Skin epidermis (tissue), 12 donors: ENCODE data around the gene STPG1.

ENCODE experiments used
- H3K27ac ChIP-seq, 21 experiments: fragments of 200-600 bp; sonication (generic) in 11 of 21; one replicate each; pipeline ENCODE4 v1.5.0; 2020; ENCODE audit warnings: mild to moderate bottlenecking in 3 of 21, inconsistent platforms in 2 of 21, moderate library complexity in 2 of 21
- H3K4me3 ChIP-seq, 7 experiments: fragments of 200-600 bp; sonication (generic) in 2 of 7; one replicate each; pipeline ENCODE4 v1.5.0; 2020; ENCODE audit warnings: inconsistent platforms in 2 of 7, mild to moderate bottlenecking in 2 of 7, moderate library complexity in 1 of 7

The STPG1 gene

GRCh38 chr1:24380508-24380907 is 33.1 kb downstream of the STPG1 start:
- H3K4me3 ChIP-seq: no peak overlapping the region
- peak overlapping the region in 17 of 21 experiments; percentile 4 to 83 (median 69) for H3K27ac ChIP-seq

- peak overlapping the region in 17 of 21 experiments; percentile 31 to 83 (median 69) for H3K27ac ChIP-seq
- no peak overlapping the region for H3K4me3 ChIP-seq
Observed at GRCh38 chr1:24379733-24380315, 33.8 kb downstream of the STPG1 start.

GRCh38 chr1:24374891-24375786 is 38.4 kb downstream of the STPG1 start:
- Histone ChIP-seq H3K27ac (no peak overlapping the region), H3K4me3 (no peak overlapping the region)

- H3K27ac ChIP-seq: peak overlapping the region in 15 of 21 experiments; percentile 6 to 74 (median 32)
- no peak overlapping the region for H3K4me3 ChIP-seq
Observed at GRCh38 chr1:24373710-24374109, 39.9 kb downstream of the STPG1 start.

- H3K4me3 ChIP-seq: no peak overlapping the region
- peak overlapping the region in 15 of 21 experiments; percentile 13 to 74 (median 33) for H3K27ac ChIP-seq
Observed at GRCh38 chr1:24373044-24373443, 40.5 kb downstream of the STPG1 start.

- H3K4me3 ChIP-seq: no peak overlapping the region
- peak overlapping the region in 7 of 21 experiments; percentile 0 to 56 (median 20) for H3K27ac ChIP-seq
Observed at GRCh38 chr1:24369801-24370200, 43.8 kb downstream of the STPG1 start.

GRCh38 chr1:24369199-24369598 is 44.4 kb downstream of the STPG1 start:
- peak overlapping the region in 9 of 21 experiments; percentile 0 to 56 (median 28) for H3K27ac ChIP-seq
- no peak overlapping the region for H3K4me3 ChIP-seq

- no peak overlapping the region for H3K4me3 ChIP-seq
- H3K27ac ChIP-seq: no peak overlapping the region
Observed at GRCh38 chr1:24366707-24367106, 46.9 kb downstream of the STPG1 start.

GRCh38 chr1:24364975-24365678 is 48.5 kb downstream of the STPG1 start:
- peak overlapping the region in 15 of 21 experiments; percentile 5 to 77 (median 58) for H3K27ac ChIP-seq
- H3K4me3 ChIP-seq: no peak overlapping the region

- no peak overlapping the region for H3K4me3 ChIP-seq
- peak overlapping the region in 12 of 21 experiments; percentile 2 to 74 (median 54) for H3K27ac ChIP-seq
Observed at GRCh38 chr1:24364605-24364974, 49.0 kb downstream of the STPG1 start.

- H3K4me3 ChIP-seq: no peak overlapping the region
- H3K27ac ChIP-seq: peak overlapping the region in 8 of 21 experiments; percentile 44 to 74 (median 58)
Observed at GRCh38 chr1:24363994-24364393, 49.6 kb downstream of the STPG1 start.

- Histone ChIP-seq H3K4me3 (no peak overlapping the region), H3K27ac (peak overlapping the region in 9 of 21 experiments; percentile 12 to 59 (median 37))
Observed at GRCh38 chr1:24362982-24363614, 50.5 kb downstream of the STPG1 start.

- peak overlapping the region in 9 of 21 experiments; percentile 1 to 55 (median 29) for H3K27ac ChIP-seq
Observed at GRCh38 chr1:24362396-24362795, 51.2 kb downstream of the STPG1 start.

GRCh38 chr1:24361811-24362210 is 51.8 kb downstream of the STPG1 start:
- peak overlapping the region in 3 of 21 experiments; percentile 1 to 55 (median 37) for H3K27ac ChIP-seq
- H3K4me3 ChIP-seq: no peak overlapping the region

More at GRCh38 chr1:24362396-24362795, 51.2 kb downstream of the STPG1 start:
- H3K4me3 ChIP-seq: no peak overlapping the region

- H3K27ac ChIP-seq: no peak overlapping the region
Observed at GRCh38 chr1:24360681-24361080, 52.9 kb downstream of the STPG1 start.

GRCh38 chr1:24357038-24357437 is 56.5 kb downstream of the STPG1 start:
- Histone ChIP-seq H3K4me3 (no peak overlapping the region), H3K27ac (no peak overlapping the region)

More at GRCh38 chr1:24360681-24361080, 52.9 kb downstream of the STPG1 start:
- no peak overlapping the region for H3K4me3 ChIP-seq

- H3K27ac ChIP-seq: no peak overlapping the region
- no peak overlapping the region for H3K4me3 ChIP-seq
Observed at GRCh38 chr1:24355466-24355865, 58.1 kb downstream of the STPG1 start.

GRCh38 chr1:24353292-24353891 is 60.2 kb downstream of the STPG1 start:
- Histone ChIP-seq H3K4me3 (no peak overlapping the region), H3K27ac (no peak overlapping the region)

GRCh38 chr1:24351918-24352627 is 61.5 kb downstream of the STPG1 start:
- Histone ChIP-seq H3K27ac (peak overlapping the region in 1 of 21 experiments; percentile 74), H3K4me3 (no peak overlapping the region)
